NCI-H128 (cell line): Measurements from ENCODE around the gene ENTR1.
A peak's percentile ranks its signal among the peaks of the same experiment; 100 is the strongest.
"Not testable (repeated sequence)": the region's sequence is repeated elsewhere in the genome, so short reads cannot be mapped to it uniquely, and the experiment has no call there.

Source experiments
- DNase-seq: peaks from one replicate; lab custom pipeline; 2025; ENCODE audit not compliant: unreplicated experiment; lab: John Stamatoyannopoulos, UW

Gene ENTR1

DNA sequence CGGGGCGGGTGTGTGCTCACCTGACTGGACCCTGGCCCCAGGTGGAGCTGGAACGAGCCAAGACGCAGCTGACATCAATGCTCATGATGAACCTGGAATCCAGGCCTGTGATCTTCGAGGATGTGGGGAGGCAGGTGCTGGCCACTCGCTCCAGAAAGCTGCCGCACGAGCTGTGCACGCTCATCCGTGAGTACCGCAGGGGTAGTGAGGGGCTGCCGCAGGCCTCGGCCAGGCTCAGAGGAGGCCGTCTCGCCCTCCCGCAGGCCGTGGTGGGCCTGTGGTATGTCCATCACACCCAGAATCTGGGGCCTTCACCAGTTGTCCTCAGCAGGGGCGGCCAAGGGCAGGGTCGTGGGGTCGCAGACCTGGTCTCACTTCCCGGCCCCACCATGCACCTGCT, 11.4 kb upstream of the ENTR1 start:
- no peak for DNase-seq

DNA sequence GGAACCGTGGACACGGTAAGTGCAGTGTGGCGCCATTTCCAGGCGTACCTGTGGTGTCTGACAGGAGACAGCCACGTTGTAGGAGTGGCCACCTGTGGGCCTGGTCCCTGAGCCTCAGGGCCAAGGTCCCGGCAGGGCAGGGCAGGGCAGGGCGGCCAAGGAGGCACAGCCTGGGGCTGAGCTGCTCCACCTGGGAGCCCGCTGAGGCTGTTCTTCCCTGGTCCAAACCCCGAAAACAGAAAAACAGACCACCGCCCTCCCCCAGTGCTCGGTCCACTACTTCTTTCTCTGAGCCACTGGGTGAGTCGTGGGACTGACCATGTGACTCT, 8.6 kb upstream of the ENTR1 start:
- no peak for DNase-seq

DNA sequence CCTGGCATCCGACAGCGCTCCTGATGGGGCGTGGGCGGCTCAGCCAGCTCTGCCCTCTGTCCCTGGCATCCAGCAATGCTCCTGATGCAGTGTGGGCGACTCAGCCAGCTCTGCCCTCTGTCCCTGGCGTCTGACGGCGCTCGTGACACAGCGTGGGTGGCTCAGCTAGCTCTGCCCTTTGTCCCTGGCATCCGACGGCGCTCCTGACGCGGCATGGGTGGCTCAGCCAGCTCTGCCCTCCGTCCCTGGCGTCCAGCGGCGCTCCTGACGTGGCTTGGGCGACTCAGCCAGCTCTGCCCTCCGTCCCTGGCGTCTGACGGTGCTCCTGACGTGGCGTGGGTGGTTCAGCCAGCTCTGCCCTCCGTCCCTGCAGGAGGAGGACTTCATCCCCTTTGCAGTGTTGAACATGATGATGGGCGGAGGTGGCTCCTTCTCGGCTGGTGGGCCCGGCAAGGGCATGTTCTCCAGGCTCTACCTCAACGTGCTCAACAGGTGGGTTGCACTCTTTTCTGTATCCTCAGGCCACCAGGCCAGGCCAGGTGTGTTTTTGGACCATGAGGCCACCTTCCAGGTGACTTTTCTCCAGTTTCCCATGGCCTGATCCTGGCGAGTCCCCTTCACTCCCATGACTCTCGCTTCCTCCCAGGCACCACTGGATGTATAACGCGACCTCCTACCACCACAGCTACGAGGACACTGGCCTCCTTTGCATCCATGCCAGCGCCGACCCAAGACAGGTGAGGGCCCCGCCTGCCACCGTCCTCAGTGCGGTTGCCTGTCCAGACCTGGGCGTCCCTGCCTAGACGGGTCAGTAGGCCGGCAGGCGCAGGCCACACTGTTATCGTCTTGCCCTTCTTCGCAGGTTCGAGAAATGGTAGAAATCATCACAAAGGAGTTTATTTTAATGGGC, 8.0 kb upstream of the ENTR1 start:
- no peak for DNase-seq

DNA sequence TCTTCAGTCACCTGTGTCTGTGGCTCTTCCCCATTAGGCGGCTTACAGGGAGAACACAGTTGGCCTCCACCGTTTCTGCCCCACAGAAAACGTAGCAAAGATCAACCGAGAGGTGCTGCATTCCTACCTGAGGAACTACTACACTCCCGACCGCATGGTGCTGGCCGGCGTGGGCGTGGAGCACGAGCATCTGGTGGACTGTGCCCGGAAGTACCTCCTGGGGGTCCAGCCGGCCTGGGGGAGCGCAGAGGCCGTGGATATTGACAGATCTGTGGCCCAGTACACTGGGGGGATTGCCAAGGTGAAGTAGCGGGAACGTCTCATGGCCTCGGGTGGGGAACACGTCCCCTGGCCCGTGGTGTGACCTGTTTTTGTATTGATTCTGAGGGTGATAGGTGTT, 6.5 kb upstream of the ENTR1 start:
- DNase-seq = no peak

DNA sequence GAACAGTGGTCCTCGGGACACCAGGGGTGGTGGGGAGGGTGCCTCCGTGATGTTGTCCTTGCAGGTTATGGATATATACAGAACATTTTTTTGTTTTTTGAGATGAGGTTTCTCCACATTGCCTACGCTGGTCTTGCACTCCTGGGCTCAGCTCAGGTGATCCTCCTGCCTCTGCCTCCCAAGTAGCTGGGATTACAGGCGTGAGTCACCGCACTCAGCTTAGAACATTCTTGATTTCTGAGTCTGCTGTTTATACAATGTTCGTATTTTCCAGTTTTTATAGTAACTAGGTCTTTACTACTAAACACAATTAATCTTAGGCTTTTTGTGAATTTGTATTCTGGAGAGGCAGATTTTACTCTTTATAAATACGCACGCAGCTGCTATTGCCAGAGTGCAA, 6.0 kb upstream of the ENTR1 start:
- DNase-seq = no peak

DNA sequence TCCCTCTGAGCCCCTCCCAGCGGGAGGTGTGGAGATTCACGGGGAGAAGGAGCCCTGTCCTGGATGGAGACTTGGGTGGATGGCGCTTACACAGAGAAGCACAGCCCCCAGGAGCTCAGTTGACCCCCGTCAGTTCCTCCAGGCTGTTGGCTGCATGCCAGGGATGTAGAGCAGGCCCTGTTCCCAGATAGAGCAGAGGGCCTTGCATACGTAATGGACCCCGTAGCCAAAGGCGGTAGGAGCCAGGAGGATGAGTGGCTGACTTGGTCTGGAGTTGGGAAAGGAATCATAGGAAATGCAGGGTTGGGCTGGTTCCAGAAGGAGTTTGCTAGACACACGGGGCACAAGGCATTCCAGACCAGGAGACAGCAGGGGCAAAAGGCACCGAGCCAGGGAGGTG, 2.5 kb upstream of the ENTR1 start:
- no peak for DNase-seq

DNA sequence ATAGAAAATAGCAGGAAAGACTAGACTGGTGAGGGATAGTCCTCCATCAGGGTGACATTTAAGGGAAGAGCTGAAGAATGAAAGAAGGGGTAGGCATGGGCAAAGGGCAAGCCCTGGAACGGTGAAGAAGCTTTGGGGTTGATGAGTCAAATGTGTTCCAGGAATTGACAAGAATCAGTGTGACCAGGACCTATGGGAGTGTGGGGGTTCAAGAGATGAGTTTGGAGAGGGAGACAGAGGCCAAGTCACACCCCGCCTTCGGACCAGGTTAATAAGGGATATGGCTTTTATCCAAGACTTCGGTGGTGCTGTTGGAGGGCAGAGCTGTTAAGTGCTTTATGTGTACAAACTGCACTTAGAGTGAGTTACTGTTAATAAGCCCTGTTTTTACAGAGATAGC, 964 bp upstream of the ENTR1 start:
- DNase-seq = no peak

DNA sequence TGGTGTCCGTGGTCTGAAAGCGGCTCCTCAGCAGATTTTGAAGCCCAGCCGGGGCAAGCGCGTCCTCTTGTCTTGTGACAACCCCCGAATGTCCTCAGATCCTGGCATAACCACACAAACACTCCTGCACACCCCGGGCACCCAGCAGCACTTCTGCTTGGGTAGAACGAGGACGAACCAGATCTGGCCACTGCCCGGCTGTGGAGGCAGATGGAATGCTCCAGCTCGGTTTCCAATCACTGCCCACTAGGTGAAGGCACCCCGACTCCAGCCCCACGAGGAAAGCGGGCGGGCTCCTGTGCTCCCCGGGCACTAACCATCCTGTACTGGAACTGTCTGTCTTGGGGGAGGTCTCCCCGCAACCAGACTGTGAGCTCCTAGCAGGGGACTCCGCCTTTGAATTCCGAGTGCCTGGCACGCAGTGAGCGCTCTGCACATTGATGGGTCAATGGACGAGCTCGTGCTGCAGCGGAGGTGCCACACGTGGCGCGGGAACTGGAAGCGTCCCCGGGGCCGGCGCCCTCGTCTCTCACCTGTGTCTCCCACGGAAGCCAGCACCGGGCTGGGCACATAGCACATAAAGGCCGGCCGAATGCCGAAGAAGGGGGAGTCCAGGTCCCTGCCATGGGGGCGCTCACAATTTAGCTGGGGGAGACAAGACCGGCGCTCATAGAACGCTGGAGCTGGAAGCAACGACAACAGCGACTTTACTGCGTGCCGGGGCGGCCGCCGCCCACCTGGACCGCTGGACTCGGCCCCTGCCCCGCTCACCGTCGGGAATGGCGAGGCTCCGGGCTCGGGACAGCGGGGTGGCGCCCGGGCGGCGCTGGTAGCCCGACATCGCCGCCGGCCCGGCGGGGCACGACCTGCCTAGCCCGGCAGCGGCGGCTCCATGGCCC, 608 bp downstream of the ENTR1 start:
- no peak for DNase-seq

DNA sequence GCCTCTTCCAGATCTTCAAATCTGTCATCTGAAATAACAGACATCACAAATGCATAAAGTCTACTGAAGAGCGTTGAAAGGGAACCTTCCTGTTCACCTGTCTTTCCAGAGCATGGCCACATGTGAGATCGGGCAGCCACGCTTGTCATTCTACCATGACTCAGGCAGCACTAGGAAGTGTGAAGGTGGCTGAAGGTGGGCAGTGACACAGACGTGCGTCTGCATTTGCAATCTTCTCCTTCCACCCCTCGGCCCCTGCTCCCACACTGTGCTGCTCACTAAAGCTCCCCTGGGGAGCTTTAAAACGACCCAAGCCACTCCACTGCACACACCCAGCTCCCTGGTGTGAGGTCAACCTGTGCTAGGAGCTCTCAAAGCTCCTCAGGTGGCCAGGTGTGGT, 2.5 kb downstream of the ENTR1 start:
- DNase-seq = no peak

DNA sequence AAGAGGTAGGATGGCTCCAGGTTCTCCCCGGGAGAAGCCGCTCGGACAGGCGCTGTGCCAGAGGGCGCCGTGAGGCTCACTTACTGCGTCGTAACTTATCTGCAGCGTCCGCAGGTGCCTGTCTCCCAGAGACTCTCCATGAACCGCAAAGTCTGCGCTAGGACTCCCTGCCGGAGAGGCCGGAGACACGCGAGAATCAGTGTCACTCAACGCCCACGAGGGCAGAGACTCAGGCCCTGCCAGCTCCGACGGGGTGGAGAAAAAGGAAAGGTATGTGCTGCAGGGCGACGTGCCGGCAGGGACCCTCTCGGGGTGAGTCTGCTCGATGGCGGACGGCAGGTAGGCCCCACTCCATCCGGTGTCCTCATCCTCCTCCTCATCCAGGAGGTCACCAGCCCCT, 3.4 kb downstream of the ENTR1 start:
- not testable (repeated sequence) for DNase-seq

DNA sequence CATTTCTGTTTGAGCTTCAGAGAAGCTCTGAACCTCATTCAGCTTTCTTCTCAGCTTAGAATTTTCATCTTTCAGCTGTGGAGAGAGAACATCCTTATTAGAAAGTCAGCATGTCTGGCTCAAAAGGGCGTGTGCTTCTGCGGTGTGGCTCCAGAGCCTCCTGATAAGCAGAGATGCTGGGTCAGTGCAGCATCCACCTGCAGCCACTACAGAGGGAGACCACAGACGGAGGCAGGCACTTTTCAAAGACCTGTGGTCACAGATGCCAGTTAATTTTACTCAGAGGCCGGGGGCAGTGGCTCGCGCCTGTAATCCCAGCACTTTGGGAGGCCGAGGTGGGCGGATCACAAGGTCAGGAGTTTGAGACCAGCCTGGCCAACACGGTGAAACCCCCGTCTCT, 4.5 kb downstream of the ENTR1 start:
- DNase-seq = not testable (repeated sequence)

DNA sequence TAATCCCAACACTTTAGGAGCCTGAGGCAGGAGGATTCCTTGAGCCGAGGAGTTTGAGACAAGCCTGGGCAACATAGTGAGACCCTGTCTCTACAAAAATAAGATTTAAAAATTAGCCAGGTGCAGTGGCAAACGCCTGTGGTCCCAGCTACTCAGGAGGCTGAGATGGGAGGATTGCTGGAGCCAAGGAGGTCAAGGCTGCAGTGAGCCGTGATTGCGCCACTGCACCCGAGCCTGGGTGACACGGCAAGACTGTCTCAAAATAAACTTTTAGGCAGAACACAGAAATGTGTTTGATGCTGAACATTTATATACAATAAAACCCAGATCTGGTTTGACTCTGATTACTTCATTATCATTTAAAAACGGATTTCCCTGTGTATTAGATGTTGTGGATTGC, 4.9 kb downstream of the ENTR1 start:
- no peak for DNase-seq

DNA sequence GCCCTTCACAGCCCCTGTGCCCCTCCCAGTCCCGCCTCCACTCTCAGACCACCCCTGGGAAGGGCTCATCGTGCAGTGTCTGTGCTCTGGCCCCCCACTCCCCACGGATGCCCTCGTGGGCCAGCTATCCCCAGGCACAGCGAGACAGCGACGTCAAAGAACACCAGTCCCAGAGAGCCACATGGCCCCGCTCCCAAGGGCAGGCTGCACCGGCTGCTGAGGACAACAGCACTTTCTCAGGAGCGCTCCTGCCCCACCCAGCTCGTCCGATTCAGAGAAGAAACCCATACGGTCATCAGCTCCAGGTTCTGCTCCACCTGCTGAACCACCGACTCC, 5.6 kb downstream of the ENTR1 start:
- DNase-seq = no peak

DNA sequence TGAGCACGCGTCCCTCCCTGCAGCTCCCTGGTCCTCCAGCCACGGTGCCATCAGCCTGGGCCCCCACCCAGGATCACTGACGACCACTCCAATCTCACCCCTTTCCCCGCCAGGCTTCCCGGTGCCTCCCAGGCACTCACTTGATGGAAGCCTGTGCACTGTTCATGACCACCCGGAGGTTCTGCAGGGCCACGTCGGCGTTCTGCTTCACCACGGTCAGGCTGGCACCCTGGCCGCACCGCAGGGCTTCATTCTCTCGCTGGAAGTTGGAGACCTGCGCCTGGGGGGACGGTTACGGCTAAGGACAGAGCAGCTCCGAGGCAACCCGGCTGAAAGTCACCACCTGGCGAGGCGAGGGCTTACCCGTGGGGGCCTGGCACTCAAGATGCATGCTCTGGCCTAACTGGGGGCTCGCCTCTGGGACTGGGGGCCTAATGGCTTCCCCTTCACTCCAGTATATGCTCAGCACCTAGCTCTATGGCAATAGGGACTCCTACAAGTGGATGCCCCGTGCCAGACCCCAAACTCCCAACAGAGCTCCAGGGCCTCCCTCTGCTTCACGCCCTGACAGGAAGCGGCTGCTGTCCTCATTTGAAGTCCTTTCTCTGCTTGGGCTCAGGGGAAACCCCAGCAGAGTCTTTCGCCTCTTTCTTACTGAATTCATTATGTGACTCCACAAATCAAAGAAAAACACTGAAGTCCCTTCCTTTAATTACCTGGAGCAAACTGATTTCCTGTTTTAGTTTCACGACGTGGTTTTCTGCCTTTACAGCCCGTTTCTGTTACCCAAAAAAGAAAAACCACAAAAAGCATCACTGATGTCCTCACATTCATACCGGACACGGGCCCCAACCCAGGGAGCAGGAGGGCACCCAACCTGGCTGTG, 6.3 kb downstream of the ENTR1 start:
- no peak for DNase-seq

DNA sequence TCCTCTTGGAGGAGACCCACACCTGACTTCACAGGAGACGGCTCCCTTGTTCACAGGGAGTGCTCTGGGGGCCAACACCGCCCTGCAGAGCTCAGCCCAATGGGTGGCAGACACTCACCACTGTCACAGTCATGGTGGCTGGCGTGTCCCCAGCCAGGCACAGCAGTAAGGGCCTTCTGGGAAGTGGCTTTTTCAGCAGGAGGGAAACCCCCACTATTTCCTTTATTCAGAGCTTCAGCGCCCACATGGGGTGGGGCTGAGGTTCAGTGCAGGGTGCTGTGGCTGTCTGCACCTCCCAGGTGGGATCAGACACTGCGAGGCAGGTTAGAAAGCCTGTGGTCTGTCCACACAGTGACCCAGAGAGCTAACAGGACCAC, 6.9 kb downstream of the ENTR1 start:
- no peak for DNase-seq

DNA sequence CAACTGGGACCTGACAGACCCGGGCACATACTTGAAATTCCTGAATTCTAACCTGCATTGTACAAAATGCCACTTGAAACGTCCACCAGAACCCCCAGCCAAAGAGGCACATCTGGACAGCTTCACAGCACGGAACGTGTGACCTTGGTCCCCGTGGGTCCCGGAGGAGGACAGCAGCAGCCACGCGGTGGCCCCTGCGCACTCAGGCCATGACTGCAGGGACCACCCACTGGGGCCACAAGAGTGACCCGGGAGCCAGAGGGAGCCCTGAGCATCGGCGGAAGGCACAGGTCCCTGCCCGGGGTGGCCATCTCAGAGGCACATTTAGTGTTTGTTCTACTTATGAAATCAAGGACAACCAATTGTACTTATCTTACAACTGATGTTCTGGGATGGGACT, 8.3 kb downstream of the ENTR1 start:
- DNase-seq = no peak

DNA sequence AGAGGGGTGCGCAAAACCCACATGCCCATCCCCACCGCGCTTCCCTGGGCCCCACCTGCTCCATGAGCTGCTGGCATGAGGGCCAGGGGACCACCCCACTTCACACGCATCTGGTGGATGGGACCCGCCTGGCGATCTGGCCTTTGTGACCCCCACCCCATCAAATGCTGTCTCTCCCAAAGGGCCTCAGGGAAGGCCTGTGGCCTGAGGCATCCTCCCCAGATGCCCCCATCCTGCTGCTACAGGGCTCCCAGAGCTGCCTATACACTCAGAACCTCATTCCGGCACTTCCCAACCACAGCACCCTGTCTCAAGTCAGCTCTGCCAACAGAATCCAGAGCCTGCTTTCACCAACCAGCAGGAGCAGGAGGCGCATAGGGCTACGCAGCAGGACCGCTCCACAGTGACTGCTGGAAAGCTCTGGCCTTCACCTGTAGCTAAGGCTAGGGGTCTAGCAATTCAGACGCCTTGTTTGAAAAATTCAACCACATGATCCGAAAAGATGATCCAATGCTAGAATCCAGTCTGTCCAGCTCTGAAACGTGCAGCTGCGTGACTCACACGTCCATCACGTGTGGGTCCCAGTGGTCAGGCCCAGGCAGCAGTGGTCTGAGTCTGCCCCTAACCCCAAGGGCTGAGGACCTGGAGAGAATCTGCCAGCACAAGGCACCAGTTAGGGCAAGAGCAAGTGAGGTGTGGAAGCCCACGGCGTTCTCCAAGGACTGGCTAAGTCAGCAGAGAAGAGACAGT, 9.1 kb downstream of the ENTR1 start:
- no peak for DNase-seq

DNA sequence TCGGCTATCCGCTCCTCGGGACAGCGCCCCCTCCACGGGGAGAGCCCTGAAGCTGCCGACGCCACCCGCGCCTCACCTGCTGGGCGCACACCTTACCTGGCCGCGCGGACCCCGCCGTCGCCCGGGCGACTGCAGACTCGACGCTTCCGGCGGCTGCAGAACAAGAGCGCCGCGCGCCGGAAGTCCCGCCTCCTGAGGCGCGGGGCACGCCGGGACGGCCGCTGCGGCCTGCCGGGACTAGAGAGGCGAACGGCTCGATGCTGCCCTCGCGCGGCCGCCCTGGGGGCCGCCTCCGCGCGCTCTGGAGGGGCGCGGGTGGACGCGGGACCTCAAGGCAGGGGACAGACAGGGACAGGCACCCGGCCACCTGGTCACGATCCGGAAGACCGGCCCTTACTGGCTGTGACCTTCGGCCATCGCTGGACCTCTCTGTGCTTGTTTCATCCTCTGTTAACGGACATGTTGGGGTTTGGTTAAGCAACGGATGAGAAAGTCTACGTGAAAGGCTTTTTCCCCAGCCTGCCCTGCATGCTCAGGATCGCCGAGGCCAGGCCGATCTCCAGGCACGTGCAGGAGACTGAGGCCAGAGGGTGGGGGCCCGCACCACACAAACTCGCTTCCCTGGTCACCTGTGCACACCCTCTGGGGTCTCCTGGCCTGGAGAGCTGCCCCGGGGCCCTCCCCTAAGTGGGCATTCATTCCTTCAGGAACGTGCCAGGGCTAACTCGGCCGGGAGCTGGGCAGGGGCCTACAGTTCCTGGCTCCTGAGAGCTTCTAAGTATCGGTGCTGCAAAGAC, 10.2 kb downstream of the ENTR1 start, which contains the start of gene SNAPC4:
SNAPC4 (minus strand) TSS at position 133 of the 797 bp plus-strand sequence. CDS start 1,742 bp downstream, outside the sequence.
- peak; percentile 67 for DNase-seq

DNA sequence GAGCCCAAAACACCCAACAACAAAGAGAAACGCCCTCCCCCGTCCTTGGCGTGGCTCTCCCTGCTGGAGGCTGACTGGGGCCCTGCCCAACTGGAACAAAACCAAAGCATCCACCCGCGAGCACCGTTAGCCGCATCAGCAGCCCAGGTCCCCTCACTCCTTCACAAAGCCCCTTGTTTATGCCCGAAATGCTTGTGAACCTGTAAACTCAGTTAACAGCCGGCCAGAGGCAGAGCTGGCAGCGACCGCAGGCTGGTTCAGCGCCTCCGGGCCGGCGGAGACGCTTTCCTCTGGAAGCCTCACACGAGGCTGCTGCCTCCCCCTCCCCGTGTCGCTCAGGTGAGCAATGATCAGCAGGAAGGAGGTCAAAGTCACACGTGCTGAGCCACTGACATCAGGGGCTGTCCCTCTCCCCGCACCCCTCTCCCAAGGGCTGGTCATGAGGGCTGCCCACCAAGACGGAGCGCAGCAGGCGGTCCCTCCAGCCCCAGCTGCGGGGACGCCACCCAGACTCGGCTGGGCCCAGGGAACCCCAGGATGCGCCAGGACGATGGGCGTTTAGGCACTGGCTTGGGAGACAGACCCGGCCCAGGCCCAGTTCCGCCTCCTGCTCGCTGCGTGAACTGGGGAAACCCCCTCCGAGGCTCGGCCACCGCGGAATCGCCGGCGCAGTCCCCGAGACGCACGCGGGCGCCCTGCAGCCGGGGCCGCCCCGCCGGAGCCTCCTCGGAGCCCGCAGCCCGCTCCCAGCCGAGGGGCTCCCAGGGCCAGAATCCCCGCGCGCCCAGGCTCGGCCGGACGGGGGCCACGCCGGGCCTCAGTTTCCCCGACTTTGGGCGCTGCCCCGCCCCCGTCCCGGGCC, 11.0 kb downstream of the ENTR1 start:
- no peak for DNase-seq
